ENCODE data around the gene RAB4A. TPM values are rescaled to one million over a fixed set of nuclear protein-coding genes. Genes with fewer than 3 reads are reported as not detected.

Gene RAB4A
- total and polyA plus RNA-seq, 9 of the 15 experiments (the other 6 are each of a cell fraction or from before 2014, with no cell fraction given): 8.3 to 61.0 (median 26.7) TPM

DNA sequence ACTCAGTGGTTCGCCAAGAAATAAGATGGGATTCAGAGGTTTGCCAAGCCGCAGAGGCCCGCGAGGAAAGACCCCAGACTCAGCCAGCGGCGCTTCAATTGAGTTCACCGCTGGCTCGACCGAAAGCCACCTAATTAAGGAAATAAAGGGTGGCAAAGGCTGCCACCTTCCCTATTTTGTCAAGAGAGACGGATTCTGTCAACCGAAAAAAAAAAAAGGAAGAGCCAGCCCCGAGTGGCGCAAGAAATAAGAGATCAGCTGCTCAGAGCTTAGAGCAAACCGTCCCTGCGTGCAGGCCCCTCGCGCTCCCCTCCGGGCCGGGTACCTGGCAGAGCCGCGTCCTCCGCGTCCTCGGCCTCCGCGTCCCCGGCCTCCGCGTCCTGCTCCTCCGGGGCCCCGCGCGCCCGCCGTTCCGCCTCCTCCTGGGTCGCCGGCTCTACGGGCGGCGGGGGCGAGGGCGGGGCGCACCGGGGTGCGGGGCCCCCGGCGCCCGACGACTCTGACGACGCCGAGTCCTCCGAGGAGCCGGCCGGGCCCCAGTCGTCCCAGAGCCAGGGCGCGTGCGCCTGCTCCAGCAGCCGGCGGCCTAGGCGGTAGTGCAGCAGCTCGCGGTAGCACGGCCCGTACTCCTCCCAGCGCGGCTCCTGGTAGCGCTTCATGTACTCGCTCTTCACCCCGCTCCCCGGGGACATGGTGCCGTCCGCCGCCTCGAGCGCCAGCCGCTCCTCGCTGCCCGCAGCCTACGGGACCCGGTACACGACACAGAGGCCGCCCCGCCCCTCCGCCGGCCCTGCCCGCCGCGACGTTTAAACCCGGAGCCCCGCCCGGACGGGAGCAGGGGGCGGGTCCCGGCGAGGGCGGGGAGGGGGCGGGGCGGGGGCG is 71.1 kb downstream of the RAB4A start (continued):
- TF ChIP-seq SPI1 (IDR thresholded peaks at IDR 0.05; ENCODE audit: borderline replicate concordance, low read depth, low read length) (peak; percentile 41; the same call in 1 of the 2 replicates), MAFK (IDR thresholded peaks at IDR 0.05; ENCODE audit: low read length) (no peak), POLR3A (IDR thresholded peaks at IDR 0.05; ENCODE audit: borderline replicate concordance, extremely low read depth, insufficient read depth, insufficient read length) (no peak), HNRNPLL (IDR thresholded peaks at IDR 0.05; ENCODE audit: low read depth, low read length, poor library complexity, severe bottlenecking) (no peak), HDAC6 (IDR thresholded peaks at IDR 0.05; ENCODE audit: low read depth, low read length) (no peak), FOXK1 (CRISPR knock-in tag; IDR thresholded peaks at IDR 0.05; ENCODE audit: borderline replicate concordance) (no peak), ZNF197 (CRISPR knock-in tag; IDR thresholded peaks at IDR 0.05; ENCODE audit: low read depth) (no peak), ZNF146 (CRISPR knock-in tag; IDR thresholded peaks at IDR 0.05; ENCODE audit: unreplicated experiment) (no peak), ZNF140 (CRISPR knock-in tag; IDR thresholded peaks at IDR 0.05) (no peak), ZNF134 (CRISPR knock-in tag; conservative IDR thresholded peaks at IDR 0.05) (no peak), JUND (IDR thresholded peaks at IDR 0.05; ENCODE audit: borderline replicate concordance, low read depth, low read length) (no peak), JUND (tag; IDR thresholded peaks at IDR 0.05; ENCODE audit: borderline replicate concordance, low read depth, low read length) (no peak), BRD9 (IDR thresholded peaks at IDR 0.05; ENCODE audit: low read depth, partially characterized antibody) (no peak), FOSL1 (tag; conservative IDR thresholded peaks at IDR 0.05) (no peak)
- TF ChIP-seq, protein P1, sequence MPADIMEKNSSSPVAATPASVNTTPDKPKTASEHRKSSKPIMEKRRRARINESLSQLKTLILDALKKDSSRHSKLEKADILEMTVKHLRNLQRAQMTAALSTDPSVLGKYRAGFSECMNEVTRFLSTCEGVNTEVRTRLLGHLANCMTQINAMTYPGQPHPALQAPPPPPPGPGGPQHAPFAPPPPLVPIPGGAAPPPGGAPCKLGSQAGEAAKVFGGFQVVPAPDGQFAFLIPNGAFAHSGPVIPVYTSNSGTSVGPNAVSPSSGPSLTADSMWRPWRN (IDR thresholded peaks at IDR 0.05; ENCODE audit: low read depth): no peak
- TF ChIP-seq, protein P2, sequence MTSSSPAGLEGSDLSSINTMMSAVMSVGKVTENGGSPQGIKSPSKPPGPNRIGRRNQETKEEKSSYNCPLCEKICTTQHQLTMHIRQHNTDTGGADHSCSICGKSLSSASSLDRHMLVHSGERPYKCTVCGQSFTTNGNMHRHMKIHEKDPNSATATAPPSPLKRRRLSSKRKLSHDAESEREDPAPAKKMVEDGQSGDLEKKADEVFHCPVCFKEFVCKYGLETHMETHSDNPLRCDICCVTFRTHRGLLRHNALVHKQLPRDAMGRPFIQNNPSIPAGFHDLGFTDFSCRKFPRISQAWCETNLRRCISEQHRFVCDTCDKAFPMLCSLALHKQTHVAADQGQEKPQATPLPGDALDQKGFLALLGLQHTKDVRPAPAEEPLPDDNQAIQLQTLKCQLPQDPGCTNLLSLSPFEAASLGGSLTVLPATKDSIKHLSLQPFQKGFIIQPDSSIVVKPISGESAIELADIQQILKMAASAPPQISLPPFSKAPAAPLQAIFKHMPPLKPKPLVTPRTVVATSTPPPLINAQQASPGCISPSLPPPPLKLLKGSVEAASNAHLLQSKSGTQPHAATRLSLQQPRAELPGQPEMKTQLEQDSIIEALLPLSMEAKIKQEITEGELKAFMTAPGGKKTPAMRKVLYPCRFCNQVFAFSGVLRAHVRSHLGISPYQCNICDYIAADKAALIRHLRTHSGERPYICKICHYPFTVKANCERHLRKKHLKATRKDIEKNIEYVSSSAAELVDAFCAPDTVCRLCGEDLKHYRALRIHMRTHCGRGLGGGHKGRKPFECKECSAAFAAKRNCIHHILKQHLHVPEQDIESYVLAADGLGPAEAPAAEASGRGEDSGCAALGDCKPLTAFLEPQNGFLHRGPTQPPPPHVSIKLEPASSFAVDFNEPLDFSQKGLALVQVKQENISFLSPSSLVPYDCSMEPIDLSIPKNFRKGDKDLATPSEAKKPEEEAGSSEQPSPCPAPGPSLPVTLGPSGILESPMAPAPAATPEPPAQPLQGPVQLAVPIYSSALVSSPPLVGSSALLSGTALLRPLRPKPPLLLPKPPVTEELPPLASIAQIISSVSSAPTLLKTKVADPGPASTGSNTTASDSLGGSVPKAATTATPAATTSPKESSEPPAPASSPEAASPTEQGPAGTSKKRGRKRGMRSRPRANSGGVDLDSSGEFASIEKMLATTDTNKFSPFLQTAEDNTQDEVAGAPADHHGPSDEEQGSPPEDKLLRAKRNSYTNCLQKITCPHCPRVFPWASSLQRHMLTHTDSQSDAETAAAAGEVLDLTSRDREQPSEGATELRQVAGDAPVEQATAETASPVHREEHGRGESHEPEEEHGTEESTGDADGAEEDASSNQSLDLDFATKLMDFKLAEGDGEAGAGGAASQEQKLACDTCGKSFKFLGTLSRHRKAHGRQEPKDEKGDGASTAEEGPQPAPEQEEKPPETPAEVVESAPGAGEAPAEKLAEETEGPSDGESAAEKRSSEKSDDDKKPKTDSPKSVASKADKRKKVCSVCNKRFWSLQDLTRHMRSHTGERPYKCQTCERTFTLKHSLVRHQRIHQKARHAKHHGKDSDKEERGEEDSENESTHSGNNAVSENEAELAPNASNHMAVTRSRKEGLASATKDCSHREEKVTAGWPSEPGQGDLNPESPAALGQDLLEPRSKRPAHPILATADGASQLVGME (CRISPR knock-in tag; IDR thresholded peaks at IDR 0.05): no peak
- TF ChIP-seq, protein P3, sequence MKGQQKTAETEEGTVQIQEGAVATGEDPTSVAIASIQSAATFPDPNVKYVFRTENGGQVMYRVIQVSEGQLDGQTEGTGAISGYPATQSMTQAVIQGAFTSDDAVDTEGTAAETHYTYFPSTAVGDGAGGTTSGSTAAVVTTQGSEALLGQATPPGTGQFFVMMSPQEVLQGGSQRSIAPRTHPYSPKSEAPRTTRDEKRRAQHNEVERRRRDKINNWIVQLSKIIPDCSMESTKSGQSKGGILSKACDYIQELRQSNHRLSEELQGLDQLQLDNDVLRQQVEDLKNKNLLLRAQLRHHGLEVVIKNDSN (CRISPR knock-in tag; IDR thresholded peaks at IDR 0.05): no peak
- TF ChIP-seq, protein P4, sequence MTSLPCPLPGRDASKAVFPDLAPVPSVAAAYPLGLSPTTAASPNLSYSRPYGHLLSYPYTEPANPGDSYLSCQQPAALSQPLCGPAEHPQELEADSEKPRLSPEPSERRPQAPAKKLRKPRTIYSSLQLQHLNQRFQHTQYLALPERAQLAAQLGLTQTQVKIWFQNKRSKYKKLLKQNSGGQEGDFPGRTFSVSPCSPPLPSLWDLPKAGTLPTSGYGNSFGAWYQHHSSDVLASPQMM (CRISPR knock-in tag; IDR thresholded peaks at IDR 0.05): no peak
